ENCODE measurements around the gene KIRREL1.
A peak's percentile ranks its signal among the peaks of the same experiment; 100 is the strongest.

KIRREL1 gene

GRCh38 chr1:158028969-158029368 is 35.5 kb downstream of the KIRREL1 start:
- ChIA-PET POLR2A (no interaction called here), CTCF (interaction anchor here (1.6 to 2.2 kb wide), 2 partner anchors 25 to 37 kb away, joined by 3 to 8 read pairs; no protein-coding TSS in a partner anchor)
- DNase-seq (ENCODE audit: extremely low spot score), result no peak
- TF ChIP-seq CTCF (IDR thresholded peaks at IDR 0.05; ENCODE audit: control extremely low read depth, extremely low read depth, low read depth, missing control alignments), result no peak

- no peak for TF ChIP-seq CTCF (IDR thresholded peaks at IDR 0.05; ENCODE audit: control extremely low read depth, extremely low read depth, low read depth, missing control alignments)
- DNase-seq (ENCODE audit: extremely low spot score), result no peak
- ChIA-PET POLR2A (no interaction called here), CTCF (interaction anchor here (0.7 to 2.4 kb wide), 8 partner anchors 13 to 157 kb away, joined by 3 to 8 read pairs (median 4); no protein-coding TSS in a partner anchor)
Measured at GRCh38 chr1:158035014-158035413, 41.6 kb downstream of the KIRREL1 start.

GRCh38 chr1:158035976-158036583 is 42.6 kb downstream of the KIRREL1 start:
- peak; percentile 54 for TF ChIP-seq CTCF (IDR thresholded peaks at IDR 0.05; ENCODE audit: control extremely low read depth, extremely low read depth, low read depth, missing control alignments)
- no peak for DNase-seq (ENCODE audit: extremely low spot score)
- ChIA-PET CTCF (interaction anchor here (1.0 to 4.2 kb wide), 10 partner anchors 12 to 473 kb away, joined by 3 to 24 read pairs (median 4); no protein-coding TSS in a partner anchor), POLR2A (no interaction called here)

- no peak for TF ChIP-seq CTCF (IDR thresholded peaks at IDR 0.05; ENCODE audit: control extremely low read depth, extremely low read depth, low read depth, missing control alignments)
- POLR2A ChIA-PET, result no interaction called here
- no peak for DNase-seq (ENCODE audit: extremely low spot score)
- CTCF ChIA-PET, result interaction anchor here (0.9 to 4.2 kb wide), 11 partner anchors 11 to 474 kb away, joined by 3 to 24 read pairs (median 3); no protein-coding TSS in a partner anchor
Measured at GRCh38 chr1:158037008-158037865, 43.8 kb downstream of the KIRREL1 start.

- DNase-seq (ENCODE audit: extremely low spot score), result no peak
- POLR2A ChIA-PET, result no interaction called here
- CTCF ChIA-PET, result interaction anchor here (1.1 to 4.2 kb wide), 7 partner anchors 11 to 82 kb away, joined by 3 to 24 read pairs (median 4); no protein-coding TSS in a partner anchor
- TF ChIP-seq CTCF (IDR thresholded peaks at IDR 0.05; ENCODE audit: control extremely low read depth, extremely low read depth, low read depth, missing control alignments), result no peak
Measured at GRCh38 chr1:158037866-158038359, 44.5 kb downstream of the KIRREL1 start.

GRCh38 chr1:158038793-158039192 is 45.3 kb downstream of the KIRREL1 start:
- CTCF ChIA-PET, result interaction anchor here (1.0 to 4.2 kb wide), 3 partner anchors 48 to 70 kb away, joined by 3 to 24 read pairs (median 4); no protein-coding TSS in a partner anchor
- no peak for DNase-seq (ENCODE audit: extremely low spot score)
- POLR2A ChIA-PET, result no interaction called here
- no peak for TF ChIP-seq CTCF (IDR thresholded peaks at IDR 0.05; ENCODE audit: control extremely low read depth, extremely low read depth, low read depth, missing control alignments)
